Activated naive CD4-positive, alpha-beta T cell treated with anti-CD3 and anti-CD28 coated beads, Interleukin-2, amount 50 U/mL, for 24 hours (primary cell): ENCODE results near the gene PLOD1.
"Not testable (repeated sequence)": the region's sequence is repeated elsewhere in the genome, so short reads cannot be mapped to it uniquely, and the experiment has no call there.

Source experiments
- H3K27ac Mint-ChIP-seq: one replicate; pipeline ENCODE4 v1.8.0; 2021; ENCODE audit warnings: mild to moderate bottlenecking, mixed read lengths
- H3K27me3 Mint-ChIP-seq: one replicate; pipeline ENCODE4 v1.8.0; 2021; ENCODE audit warnings: mixed read lengths
- H3K36me3 Mint-ChIP-seq: one replicate; pipeline ENCODE4 v1.8.0; 2021; ENCODE audit warnings: mixed read lengths
- H3K4me1 Mint-ChIP-seq: one replicate; pipeline ENCODE4 v1.8.0; 2021; ENCODE audit warnings: mixed read lengths
- H3K4me3 Mint-ChIP-seq: one replicate; pipeline ENCODE4 v1.8.0; 2021; ENCODE audit warnings: mild to moderate bottlenecking, mixed read lengths
- H3K9me3 Mint-ChIP-seq: one replicate; pipeline ENCODE4 v1.8.0; 2021; ENCODE audit warnings: mixed read lengths

The PLOD1 gene

DNA sequence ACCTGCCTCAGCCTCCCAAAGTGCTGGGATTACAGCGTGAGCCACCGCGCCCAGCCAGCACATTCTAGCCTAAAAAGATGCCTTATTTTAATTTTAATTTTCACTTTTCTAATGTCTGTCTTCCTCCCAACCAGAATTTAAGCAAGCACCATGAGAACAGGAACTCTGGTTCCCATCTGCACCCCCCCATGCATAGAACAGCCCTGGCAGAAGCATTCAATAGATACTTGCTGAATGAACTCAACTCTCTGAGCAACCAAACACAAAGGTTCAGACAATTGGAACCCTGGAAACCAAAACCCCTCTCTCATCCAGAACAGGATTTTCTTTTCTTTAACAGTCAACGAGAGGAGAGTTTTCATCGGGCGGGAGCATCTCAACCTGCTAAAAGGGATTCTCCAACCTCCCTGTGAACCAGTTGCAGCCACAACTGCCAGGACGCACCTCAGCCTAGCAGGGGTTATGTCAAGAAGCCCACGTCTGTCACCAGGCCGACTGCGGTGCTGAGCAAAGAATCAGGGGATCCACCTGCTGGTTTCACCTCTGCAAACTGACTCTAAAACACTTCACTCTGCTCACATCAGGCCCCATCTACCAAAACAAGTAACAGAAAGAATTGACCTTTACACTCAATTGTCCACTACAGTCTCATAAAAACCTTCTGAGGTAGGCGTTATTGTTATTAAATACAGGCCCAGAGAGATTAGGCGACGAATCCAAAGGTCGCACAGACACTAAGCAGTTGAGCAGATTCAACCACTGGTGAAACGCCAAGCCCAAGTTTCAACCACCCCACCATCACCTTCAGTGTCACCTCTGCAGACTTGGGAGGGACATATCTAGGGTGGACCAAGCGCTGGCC lies 10.0 kb upstream of the PLOD1 start:
- peak overlapping the region; percentile 88 for H3K4me3 Mint-ChIP-seq
- H3K9me3 Mint-ChIP-seq: no peaks in the 10 kb centered on the region
- H3K27ac Mint-ChIP-seq: peak overlapping the region; percentile 33
- H3K4me1 Mint-ChIP-seq: peaks cover 48% of the 10 kb centered on the region
- H3K36me3 Mint-ChIP-seq: peaks cover 8% of the 10 kb centered on the region
- no peaks in the 10 kb centered on the region for H3K27me3 Mint-ChIP-seq

- not testable (repeated sequence) for H3K9me3 Mint-ChIP-seq, H3K27me3 Mint-ChIP-seq, H3K36me3 Mint-ChIP-seq
- Mint-ChIP-seq H3K4me1 (peaks cover 40% of the 10 kb centered on the region), H3K27ac (peak overlapping the region; percentile 33), H3K4me3 (peak overlapping the region; percentile 88)
Measured at GRCh38 chr1:11925196-11925937, 9.2 kb upstream of the PLOD1 start.

DNA sequence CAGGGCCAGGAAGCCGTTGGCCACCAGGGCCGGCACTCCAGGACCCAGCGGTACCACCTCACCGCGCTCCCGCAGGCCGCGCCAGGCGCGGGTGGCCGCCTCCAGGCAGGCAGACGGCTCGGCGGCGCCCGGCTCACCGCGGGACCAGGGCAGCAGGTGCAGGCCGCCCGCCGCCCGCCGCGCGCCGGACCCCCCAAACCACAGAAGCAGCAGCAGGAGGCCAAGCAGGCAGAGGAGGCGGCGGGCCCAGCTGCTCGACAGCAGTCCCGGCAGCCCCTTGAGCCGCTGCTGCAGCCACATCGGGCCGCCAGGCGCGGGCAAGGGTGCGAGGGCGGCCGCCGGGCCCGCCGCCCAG lies 8.6 kb upstream of the PLOD1 start:
- H3K9me3 Mint-ChIP-seq: no peaks in the 10 kb centered on the region
- no peaks in the 10 kb centered on the region for H3K27me3 Mint-ChIP-seq
- H3K4me3 Mint-ChIP-seq: peak overlapping the region; percentile 86
- peaks cover 8% of the 10 kb centered on the region for H3K36me3 Mint-ChIP-seq
- no peak overlapping the region for H3K27ac Mint-ChIP-seq
- H3K4me1 Mint-ChIP-seq: peaks cover 36% of the 10 kb centered on the region

GRCh38 chr1:11927866-11928592 lies 6.5 kb upstream of the PLOD1 start:
- Mint-ChIP-seq H3K27me3 (no peaks in the 10 kb centered on the region), H3K36me3 (peaks cover 8% of the 10 kb centered on the region), H3K27ac (peak overlapping the region; percentile 68), H3K4me3 (peak overlapping the region; percentile 42), H3K4me1 (peaks cover 26% of the 10 kb centered on the region), H3K9me3 (no peaks in the 10 kb centered on the region)

- Mint-ChIP-seq H3K9me3 (no peaks in the 10 kb centered on the region), H3K36me3 (no peaks in the 10 kb centered on the region), H3K27me3 (no peaks in the 10 kb centered on the region), H3K4me1 (peaks cover 7% of the 10 kb centered on the region), H3K27ac (no peak overlapping the region), H3K4me3 (no peak overlapping the region)
Measured at GRCh38 chr1:11929849-11930248, 4.7 kb upstream of the PLOD1 start.

- Mint-ChIP-seq H3K4me3 (no peak overlapping the region), H3K27ac (peak overlapping the region; percentile 55), H3K36me3 (no peaks in the 10 kb centered on the region), H3K9me3 (no peaks in the 10 kb centered on the region), H3K4me1 (peaks cover 5% of the 10 kb centered on the region), H3K27me3 (no peaks in the 10 kb centered on the region)
Measured at GRCh38 chr1:11930571-11931445, 3.7 kb upstream of the PLOD1 start.

- H3K36me3 Mint-ChIP-seq: no peaks in the 10 kb centered on the region
- H3K27me3 Mint-ChIP-seq: no peaks in the 10 kb centered on the region
- no peak overlapping the region for H3K27ac Mint-ChIP-seq
- no peaks in the 10 kb centered on the region for H3K4me1 Mint-ChIP-seq
- H3K4me3 Mint-ChIP-seq: no peak overlapping the region
- H3K9me3 Mint-ChIP-seq: no peaks in the 10 kb centered on the region
Measured at GRCh38 chr1:11931845-11932244, 2.7 kb upstream of the PLOD1 start.

- Mint-ChIP-seq H3K36me3 (no peaks in the 10 kb centered on the region), H3K27me3 (no peaks in the 10 kb centered on the region), H3K9me3 (no peaks in the 10 kb centered on the region), H3K4me1 (no peaks in the 10 kb centered on the region), H3K4me3 (peak overlapping the region; percentile 81), H3K27ac (no peak overlapping the region)
Measured at GRCh38 chr1:11935057-11935412, 518 bp downstream of the PLOD1 start.

- H3K36me3 Mint-ChIP-seq, H3K9me3 Mint-ChIP-seq, H3K4me3 Mint-ChIP-seq, H3K27ac Mint-ChIP-seq, H3K27me3 Mint-ChIP-seq, H3K4me1 Mint-ChIP-seq: not testable (repeated sequence)
Measured at GRCh38 chr1:11935733-11936132, 1.2 kb downstream of the PLOD1 start.

- no peaks in the 10 kb centered on the region for H3K4me1 Mint-ChIP-seq
- no peaks in the 10 kb centered on the region for H3K9me3 Mint-ChIP-seq
- no peak overlapping the region for H3K27ac Mint-ChIP-seq
- no peaks in the 10 kb centered on the region for H3K27me3 Mint-ChIP-seq
- H3K4me3 Mint-ChIP-seq: no peak overlapping the region
- no peaks in the 10 kb centered on the region for H3K36me3 Mint-ChIP-seq
Measured at GRCh38 chr1:11938722-11939526, 4.4 kb downstream of the PLOD1 start.

DNA sequence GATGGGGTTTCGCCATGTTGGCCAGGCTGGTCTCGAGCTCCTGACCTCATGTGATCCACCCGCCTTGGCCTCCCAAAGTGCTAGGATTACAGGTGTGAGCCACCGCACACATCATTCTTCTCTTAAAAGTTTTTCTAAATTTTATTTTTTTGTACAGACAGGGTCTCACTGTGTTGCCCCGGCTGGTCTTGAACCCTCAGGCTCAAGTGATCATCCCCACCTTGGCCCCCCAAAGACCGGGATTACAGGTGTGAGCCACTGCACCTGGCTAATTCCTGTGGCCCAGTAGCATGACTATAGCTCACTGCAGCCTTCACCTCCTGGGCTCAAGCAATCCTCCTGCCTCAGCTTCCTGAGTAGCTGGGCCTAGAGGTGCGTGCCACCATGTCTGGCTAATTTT lies 5.3 kb downstream of the PLOD1 start:
- not testable (repeated sequence) for H3K36me3 Mint-ChIP-seq, H3K4me1 Mint-ChIP-seq, H3K4me3 Mint-ChIP-seq, H3K27me3 Mint-ChIP-seq, H3K27ac Mint-ChIP-seq, H3K9me3 Mint-ChIP-seq

DNA sequence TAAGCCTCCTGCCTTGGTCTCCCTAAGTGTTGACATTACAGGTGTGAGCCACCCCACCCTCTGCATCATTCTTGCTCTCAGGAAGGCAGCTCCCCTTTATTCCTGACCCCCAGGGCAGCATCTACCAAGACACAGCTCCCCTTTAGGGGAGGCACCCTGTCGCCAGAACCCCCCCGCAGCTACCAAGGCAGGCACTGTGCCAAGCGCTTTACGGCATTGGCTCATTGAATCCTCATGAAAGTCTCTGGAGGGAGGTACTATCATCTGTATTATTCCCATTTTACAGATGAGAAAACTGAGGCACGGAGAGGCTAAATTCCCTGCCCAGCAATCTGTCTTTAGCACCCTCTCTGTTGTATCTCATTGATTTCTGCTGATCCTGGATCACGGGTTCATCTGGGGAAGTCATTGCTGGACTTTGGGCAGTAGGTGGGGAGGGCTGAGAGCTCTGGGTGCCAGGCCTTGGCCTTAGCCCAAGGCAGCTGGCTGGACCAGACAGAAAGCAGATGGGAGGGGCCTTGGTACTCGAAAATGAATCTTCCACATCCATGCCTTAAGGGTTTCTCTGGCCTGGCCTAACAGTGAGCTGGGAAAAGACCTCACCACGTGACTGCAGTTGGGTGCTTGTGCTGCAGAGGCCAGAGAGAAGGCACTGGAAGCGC lies 5.9 kb downstream of the PLOD1 start:
- no peaks in the 10 kb centered on the region for H3K9me3 Mint-ChIP-seq
- no peak overlapping the region for H3K27ac Mint-ChIP-seq
- no peaks in the 10 kb centered on the region for H3K27me3 Mint-ChIP-seq
- H3K4me3 Mint-ChIP-seq: no peak overlapping the region
- no peaks in the 10 kb centered on the region for H3K4me1 Mint-ChIP-seq
- H3K36me3 Mint-ChIP-seq: peaks cover 1% of the 10 kb centered on the region

DNA sequence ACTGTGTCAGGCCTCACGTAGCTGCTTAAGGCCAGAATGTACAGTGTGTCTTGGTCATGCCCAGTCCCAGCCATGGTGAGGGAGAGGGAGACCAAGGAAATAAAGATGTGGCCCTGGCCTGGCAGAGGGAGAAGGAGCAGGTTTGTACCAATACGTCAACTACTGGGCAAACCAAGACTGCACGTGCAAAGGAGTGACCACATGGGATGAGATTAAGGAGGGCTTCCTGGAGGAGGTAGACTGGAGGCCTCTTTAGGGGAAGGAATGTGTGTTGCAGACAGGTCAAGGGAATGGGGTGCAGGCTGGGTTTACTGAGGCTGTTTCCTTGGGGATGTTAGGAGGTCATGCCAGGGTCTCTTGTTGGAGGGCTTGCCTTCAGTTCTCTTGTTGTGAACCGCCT lies 7.8 kb downstream of the PLOD1 start:
- no peaks in the 10 kb centered on the region for H3K27me3 Mint-ChIP-seq
- H3K4me1 Mint-ChIP-seq: no peaks in the 10 kb centered on the region
- H3K27ac Mint-ChIP-seq: no peak overlapping the region
- H3K9me3 Mint-ChIP-seq: no peaks in the 10 kb centered on the region
- no peak overlapping the region for H3K4me3 Mint-ChIP-seq
- peaks cover 1% of the 10 kb centered on the region for H3K36me3 Mint-ChIP-seq

- no peaks in the 10 kb centered on the region for H3K27me3 Mint-ChIP-seq
- no peak overlapping the region for H3K4me3 Mint-ChIP-seq
- no peak overlapping the region for H3K27ac Mint-ChIP-seq
Measured at GRCh38 chr1:11943619-11944018, 9.1 kb downstream of the PLOD1 start.

More at GRCh38 chr1:11943619-11944018, 9.1 kb downstream of the PLOD1 start:
- Mint-ChIP-seq H3K9me3 (no peaks in the 10 kb centered on the region), H3K36me3 (peaks cover 1% of the 10 kb centered on the region), H3K4me1 (no peaks in the 10 kb centered on the region)
